ENCODE results near the gene SPTY2D1.

Gene SPTY2D1

GRCh38 chr11:18566406-18566805 lies 67.7 kb downstream of the SPTY2D1 start:
- no peak overlapping the region for H3K4me3 ChIP-seq (ENCODE audit: low read depth, low read length)

GRCh38 chr11:18564149-18564548 lies 70.0 kb downstream of the SPTY2D1 start:
- no peak overlapping the region for H3K4me3 ChIP-seq (ENCODE audit: low read depth, low read length)

- H3K4me3 ChIP-seq (ENCODE audit: low read depth, low read length) = no peak overlapping the region
Observed at GRCh38 chr11:18563090-18563730, 70.9 kb downstream of the SPTY2D1 start.
